Measurements from ENCODE around the gene GALNT11. TPM values are rescaled to one million over a fixed set of nuclear protein-coding genes. Genes with fewer than 3 reads are reported as not detected.

GALNT11 gene
- polyA plus RNA-seq (2013) = 28.7 and 30.6 TPM in 2 replicates

DNA sequence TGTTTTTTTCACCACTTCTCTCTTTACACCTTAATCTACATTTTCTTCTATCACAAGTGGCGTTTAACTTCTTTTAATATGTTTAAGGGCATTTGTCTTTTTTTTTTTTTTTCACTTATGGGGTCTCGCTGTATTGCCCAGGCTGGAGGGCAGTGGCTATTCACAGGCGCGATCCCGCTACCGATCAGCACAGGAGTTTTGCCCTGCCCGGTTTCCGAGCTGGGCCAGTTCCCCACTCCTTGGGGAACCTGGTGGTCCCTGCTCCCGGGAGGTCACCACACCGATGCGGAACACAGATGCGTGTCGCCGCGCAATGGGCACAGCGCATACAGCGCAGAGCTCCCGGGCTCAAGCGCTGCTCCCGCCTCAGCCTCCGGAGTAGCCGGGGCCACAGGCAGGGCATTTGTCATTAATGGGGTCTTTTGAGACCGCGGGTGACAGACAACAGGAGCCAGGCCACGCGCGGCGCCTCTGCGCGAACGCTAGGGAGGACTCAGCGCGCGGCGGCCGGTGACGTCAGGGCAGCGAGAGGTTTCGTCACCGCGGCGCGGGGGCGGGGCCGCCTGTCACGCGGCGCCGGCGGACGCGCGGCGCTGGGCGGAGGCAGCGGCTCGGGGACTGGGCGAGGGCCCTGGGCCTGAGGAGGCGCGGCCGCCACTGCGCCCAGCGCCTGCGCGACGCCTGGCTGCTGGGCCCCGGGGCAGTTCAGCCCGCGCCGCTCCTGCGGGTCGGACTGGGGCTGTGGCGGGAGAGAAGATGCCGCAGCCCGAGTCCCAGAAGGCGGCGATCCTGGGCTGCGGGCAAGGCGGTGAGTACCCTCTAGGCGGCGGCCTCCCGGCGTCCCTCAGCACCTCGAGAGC, at the start of gene GALNT11:
TSS of gene GALNT11 (plus strand) at position 598 of the 860 bp plus-strand sequence. CDS start 68,554 bp downstream, outside the sequence.
- Histone ChIP-seq H4K8ac (ENCODE audit: low read depth, low read length) (peak within 1 kb of the TSS; percentile 97), H3K9ac (ENCODE audit: low read length) (peak within 1 kb of the TSS; percentile 85), H4K12ac (ENCODE audit: low read depth, low read length) (peak within 1 kb of the TSS; percentile 91), H3K14ac (ENCODE audit: low read length) (peak within 1 kb of the TSS; percentile 94), H3K9me3 (ENCODE audit: insufficient read depth, low read depth, low read length) (no peaks in the 10 kb centered on the region), H2AFZ (ENCODE audit: insufficient read depth, low read length, poor library complexity) (peak within 1 kb of the TSS; percentile 95), H2BK12ac (ENCODE audit: low read length) (peak within 1 kb of the TSS; percentile 84), H3K4me2 (ENCODE audit: low read length) (peak within 1 kb of the TSS; percentile 82), H2BK5ac (ENCODE audit: low read depth, low read length, poor library complexity) (peak within 1 kb of the TSS; percentile 67), H3K27me3 (ENCODE audit: insufficient read depth, low read length) (no peaks in the 10 kb centered on the region), H3K36me3 (ENCODE audit: control insufficient read depth in 1 of 2, insufficient read depth in 2 of 2, low read length in 2 of 2) (peaks cover 8% of the 10 kb centered on the region in 2 experiments), H3K4ac (ENCODE audit: low read depth, low read length) (peak within 1 kb of the TSS; percentile 65), H2BK120ac (ENCODE audit: insufficient read depth, low read length, poor library complexity) (peak within 1 kb of the TSS; percentile 90), H4K91ac (ENCODE audit: low read depth, low read length) (peak within 1 kb of the TSS; percentile 94), H3K4me3 (ENCODE audit: low read depth, low read length) (peak within 1 kb of the TSS; percentile 87), H3K79me2 (ENCODE audit: control insufficient read depth, insufficient read depth, low read length, poor library complexity) (peaks cover 7% of the 10 kb centered on the region), H2AK5ac (ENCODE audit: low read length) (no peak within 1 kb of the TSS), H3K79me1 (ENCODE audit: low read length) (peaks cover 8% of the 10 kb centered on the region), H3K4me1 (ENCODE audit: control insufficient read depth in 1 of 2, insufficient read depth in 2 of 2, low read length in 2 of 2) (peaks cover 5 to 9% of the 10 kb centered on the region in 2 experiments), H3K23ac (ENCODE audit: low read length) (no peak within 1 kb of the TSS), H3K18ac (ENCODE audit: low read length) (peak within 1 kb of the TSS; percentile 94), H3K27ac (ENCODE audit: low read depth, low read length) (peak within 1 kb of the TSS; percentile 76)
- WGBS (ENCODE audit: extremely low coverage, insufficient coverage, insufficient read length) = no CpG with 5 or more reads among the region's 84 CpGs
- peak; percentile 97 to 98 for DNase-seq

DNA sequence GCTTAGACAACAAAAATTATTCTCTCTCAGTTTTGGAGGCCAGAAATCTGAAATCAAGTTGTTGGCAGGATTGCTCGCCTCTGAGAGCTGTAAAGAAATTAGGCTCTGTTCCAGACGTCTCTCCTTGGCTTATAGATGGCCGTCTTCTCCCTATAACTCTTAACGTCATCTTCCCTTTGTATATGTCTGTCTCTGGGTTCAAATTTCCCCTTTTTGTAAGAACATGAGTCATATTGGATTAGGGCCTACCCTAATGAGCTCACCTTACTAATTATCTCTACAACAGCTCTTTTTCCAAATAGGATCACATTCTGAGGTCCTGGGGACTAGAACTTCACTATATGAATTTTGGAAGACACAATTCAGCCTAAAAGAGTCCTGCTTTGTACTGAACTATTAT, 46.9 kb upstream of the GALNT11 start:
- no peak overlapping the region for H2BK12ac ChIP-seq (ENCODE audit: low read length)
- no peak overlapping the region for H3K23ac ChIP-seq (ENCODE audit: low read length)
- H3K36me3 ChIP-seq (ENCODE audit: control insufficient read depth in 1 of 2, insufficient read depth in 2 of 2, low read length in 2 of 2) = no peaks in the 10 kb centered on the region
- WGBS (ENCODE audit: extremely low coverage, insufficient coverage, insufficient read length) = no CpG with 5 or more reads among the region's 4 CpGs
- no peaks in the 10 kb centered on the region for H3K79me2 ChIP-seq (ENCODE audit: control insufficient read depth, insufficient read depth, low read length, poor library complexity)
- H3K9ac ChIP-seq (ENCODE audit: low read length) = no peak overlapping the region
- no peak overlapping the region for H2AFZ ChIP-seq (ENCODE audit: insufficient read depth, low read length, poor library complexity)
- no peaks in the 10 kb centered on the region for H3K4me1 ChIP-seq (ENCODE audit: control insufficient read depth in 1 of 2, insufficient read depth in 2 of 2, low read length in 2 of 2)
- H4K12ac ChIP-seq (ENCODE audit: low read depth, low read length) = no peak overlapping the region
- H2AK5ac ChIP-seq (ENCODE audit: low read length) = no peak overlapping the region
- no peak overlapping the region for H3K4me3 ChIP-seq (ENCODE audit: low read depth, low read length)
- no peak overlapping the region for H2BK120ac ChIP-seq (ENCODE audit: insufficient read depth, low read length, poor library complexity)
- no peak overlapping the region for H3K18ac ChIP-seq (ENCODE audit: low read length)
- H3K9me3 ChIP-seq (ENCODE audit: insufficient read depth, low read depth, low read length) = no peaks in the 10 kb centered on the region
- no peak overlapping the region for H2BK5ac ChIP-seq (ENCODE audit: low read depth, low read length, poor library complexity)
- no peak overlapping the region for H4K8ac ChIP-seq (ENCODE audit: low read depth, low read length)
- no peak overlapping the region for H3K4ac ChIP-seq (ENCODE audit: low read depth, low read length)
- no peaks in the 10 kb centered on the region for H3K27me3 ChIP-seq (ENCODE audit: insufficient read depth, low read length)
- DNase-seq = no peak
- no peak overlapping the region for H4K91ac ChIP-seq (ENCODE audit: low read depth, low read length)
- H3K79me1 ChIP-seq (ENCODE audit: low read length) = no peaks in the 10 kb centered on the region
- no peak overlapping the region for H3K27ac ChIP-seq (ENCODE audit: low read depth, low read length)
- no peak overlapping the region for H3K14ac ChIP-seq (ENCODE audit: low read length)
- H3K4me2 ChIP-seq (ENCODE audit: low read length) = no peak overlapping the region

DNA sequence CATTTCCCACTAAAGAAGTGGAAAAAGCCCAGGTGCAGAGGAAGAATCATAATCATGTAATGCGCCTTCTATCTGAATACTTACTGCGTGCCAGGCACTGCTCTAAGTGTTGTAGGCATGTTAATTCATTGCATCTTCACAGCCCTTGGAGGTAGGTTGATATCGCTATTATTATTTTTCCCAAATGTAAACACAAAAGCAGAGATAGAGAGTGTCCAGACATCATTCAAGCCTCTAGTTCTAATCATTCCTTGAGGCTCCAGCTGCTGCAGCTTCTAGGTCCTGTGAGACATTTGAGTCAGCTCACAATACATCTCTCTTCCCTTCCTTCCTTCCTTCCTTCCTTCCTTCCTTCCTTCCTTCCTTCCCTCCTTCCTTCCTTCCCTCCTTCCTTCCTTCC, 44.3 kb upstream of the GALNT11 start:
- no peaks in the 10 kb centered on the region for H3K4me1 ChIP-seq (ENCODE audit: control insufficient read depth in 1 of 2, insufficient read depth in 2 of 2, low read length in 2 of 2)
- H3K23ac ChIP-seq (ENCODE audit: low read length) = no peak overlapping the region
- H3K27me3 ChIP-seq (ENCODE audit: insufficient read depth, low read length) = no peaks in the 10 kb centered on the region
- H3K14ac ChIP-seq (ENCODE audit: low read length) = no peak overlapping the region
- no peak overlapping the region for H2AK5ac ChIP-seq (ENCODE audit: low read length)
- no peak overlapping the region for H2BK5ac ChIP-seq (ENCODE audit: low read depth, low read length, poor library complexity)
- no CpG with 5 or more reads among the region's 3 CpGs for WGBS (ENCODE audit: extremely low coverage, insufficient coverage, insufficient read length)
- no peak overlapping the region for H4K12ac ChIP-seq (ENCODE audit: low read depth, low read length)
- H3K79me2 ChIP-seq (ENCODE audit: control insufficient read depth, insufficient read depth, low read length, poor library complexity) = no peaks in the 10 kb centered on the region
- no peak overlapping the region for H2BK12ac ChIP-seq (ENCODE audit: low read length)
- no peaks in the 10 kb centered on the region for H3K79me1 ChIP-seq (ENCODE audit: low read length)
- no peak overlapping the region for H4K8ac ChIP-seq (ENCODE audit: low read depth, low read length)
- no peak overlapping the region for H3K18ac ChIP-seq (ENCODE audit: low read length)
- H3K27ac ChIP-seq (ENCODE audit: low read depth, low read length) = no peak overlapping the region
- no peak overlapping the region for H4K91ac ChIP-seq (ENCODE audit: low read depth, low read length)
- no peak overlapping the region for H3K4ac ChIP-seq (ENCODE audit: low read depth, low read length)
- no peaks in the 10 kb centered on the region for H3K36me3 ChIP-seq (ENCODE audit: control insufficient read depth in 1 of 2, insufficient read depth in 2 of 2, low read length in 2 of 2)
- DNase-seq = no peak
- H2AFZ ChIP-seq (ENCODE audit: insufficient read depth, low read length, poor library complexity) = no peak overlapping the region
- no peak overlapping the region for H3K4me2 ChIP-seq (ENCODE audit: low read length)
- H2BK120ac ChIP-seq (ENCODE audit: insufficient read depth, low read length, poor library complexity) = no peak overlapping the region
- no peak overlapping the region for H3K4me3 ChIP-seq (ENCODE audit: low read depth, low read length)
- no peak overlapping the region for H3K9ac ChIP-seq (ENCODE audit: low read length)
- H3K9me3 ChIP-seq (ENCODE audit: insufficient read depth, low read depth, low read length) = no peaks in the 10 kb centered on the region

DNA sequence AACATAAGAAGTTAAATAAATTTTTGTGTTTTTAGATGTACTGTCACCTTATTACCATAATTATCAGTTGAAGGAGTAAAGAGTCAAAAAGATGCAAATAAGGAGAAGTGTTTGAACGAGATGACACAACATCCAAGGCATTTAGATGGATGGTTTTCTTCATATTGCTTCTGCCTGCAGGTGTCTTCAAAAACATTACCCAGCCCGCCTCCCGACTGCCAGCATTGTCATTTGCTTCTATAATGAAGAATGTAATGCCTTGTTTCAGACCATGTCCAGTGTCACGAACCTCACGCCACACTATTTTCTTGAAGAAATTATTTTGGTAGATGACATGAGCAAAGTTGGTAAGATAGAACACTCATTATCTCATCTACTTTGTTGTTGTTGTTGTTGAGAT, 42.7 kb upstream of the GALNT11 start:
- Histone ChIP-seq H4K8ac (ENCODE audit: low read depth, low read length) (no peak overlapping the region), H3K27me3 (ENCODE audit: insufficient read depth, low read length) (no peaks in the 10 kb centered on the region), H3K79me1 (ENCODE audit: low read length) (no peaks in the 10 kb centered on the region), H4K12ac (ENCODE audit: low read depth, low read length) (no peak overlapping the region), H3K14ac (ENCODE audit: low read length) (no peak overlapping the region), H3K9ac (ENCODE audit: low read length) (no peak overlapping the region), H3K4me2 (ENCODE audit: low read length) (no peak overlapping the region), H2BK12ac (ENCODE audit: low read length) (no peak overlapping the region), H2AFZ (ENCODE audit: insufficient read depth, low read length, poor library complexity) (no peak overlapping the region), H3K4me3 (ENCODE audit: low read depth, low read length) (no peak overlapping the region), H3K18ac (ENCODE audit: low read length) (no peak overlapping the region), H2BK5ac (ENCODE audit: low read depth, low read length, poor library complexity) (no peak overlapping the region), H3K27ac (ENCODE audit: low read depth, low read length) (no peak overlapping the region), H3K4me1 (ENCODE audit: control insufficient read depth in 1 of 2, insufficient read depth in 2 of 2, low read length in 2 of 2) (no peaks in the 10 kb centered on the region), H4K91ac (ENCODE audit: low read depth, low read length) (no peak overlapping the region), H3K4ac (ENCODE audit: low read depth, low read length) (no peak overlapping the region), H3K23ac (ENCODE audit: low read length) (no peak overlapping the region), H3K79me2 (ENCODE audit: control insufficient read depth, insufficient read depth, low read length, poor library complexity) (no peaks in the 10 kb centered on the region), H2AK5ac (ENCODE audit: low read length) (no peak overlapping the region), H2BK120ac (ENCODE audit: insufficient read depth, low read length, poor library complexity) (no peak overlapping the region), H3K36me3 (ENCODE audit: control insufficient read depth in 1 of 2, insufficient read depth in 2 of 2, low read length in 2 of 2) (no peaks in the 10 kb centered on the region), H3K9me3 (ENCODE audit: insufficient read depth, low read depth, low read length) (peaks cover 1% of the 10 kb centered on the region)
- peak; percentile 57 to 76 for DNase-seq
- no CpG with 5 or more reads among the region's 5 CpGs for WGBS (ENCODE audit: extremely low coverage, insufficient coverage, insufficient read length)
